ENCODE results near the gene PIGZ.

The PIGZ gene, protein sequence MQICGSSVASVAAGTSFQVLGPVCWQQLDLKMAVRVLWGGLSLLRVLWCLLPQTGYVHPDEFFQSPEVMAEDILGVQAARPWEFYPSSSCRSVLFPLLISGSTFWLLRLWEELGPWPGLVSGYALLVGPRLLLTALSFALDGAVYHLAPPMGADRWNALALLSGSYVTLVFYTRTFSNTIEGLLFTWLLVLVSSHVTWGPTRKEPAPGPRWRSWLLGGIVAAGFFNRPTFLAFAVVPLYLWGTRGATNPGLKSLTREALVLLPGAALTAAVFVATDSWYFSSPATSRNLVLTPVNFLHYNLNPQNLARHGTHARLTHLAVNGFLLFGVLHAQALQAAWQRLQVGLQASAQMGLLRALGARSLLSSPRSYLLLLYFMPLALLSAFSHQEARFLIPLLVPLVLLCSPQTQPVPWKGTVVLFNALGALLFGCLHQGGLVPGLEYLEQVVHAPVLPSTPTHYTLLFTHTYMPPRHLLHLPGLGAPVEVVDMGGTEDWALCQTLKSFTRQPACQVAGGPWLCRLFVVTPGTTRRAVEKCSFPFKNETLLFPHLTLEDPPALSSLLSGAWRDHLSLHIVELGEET

GRCh38 chr3:196968233-196969133 is at the start of gene PIGZ:
PIGZ (minus strand) TSS chr3:196968833; CDS start chr3:196952031, 16,802 bp downstream.
- TF ChIP-seq, protein P1, sequence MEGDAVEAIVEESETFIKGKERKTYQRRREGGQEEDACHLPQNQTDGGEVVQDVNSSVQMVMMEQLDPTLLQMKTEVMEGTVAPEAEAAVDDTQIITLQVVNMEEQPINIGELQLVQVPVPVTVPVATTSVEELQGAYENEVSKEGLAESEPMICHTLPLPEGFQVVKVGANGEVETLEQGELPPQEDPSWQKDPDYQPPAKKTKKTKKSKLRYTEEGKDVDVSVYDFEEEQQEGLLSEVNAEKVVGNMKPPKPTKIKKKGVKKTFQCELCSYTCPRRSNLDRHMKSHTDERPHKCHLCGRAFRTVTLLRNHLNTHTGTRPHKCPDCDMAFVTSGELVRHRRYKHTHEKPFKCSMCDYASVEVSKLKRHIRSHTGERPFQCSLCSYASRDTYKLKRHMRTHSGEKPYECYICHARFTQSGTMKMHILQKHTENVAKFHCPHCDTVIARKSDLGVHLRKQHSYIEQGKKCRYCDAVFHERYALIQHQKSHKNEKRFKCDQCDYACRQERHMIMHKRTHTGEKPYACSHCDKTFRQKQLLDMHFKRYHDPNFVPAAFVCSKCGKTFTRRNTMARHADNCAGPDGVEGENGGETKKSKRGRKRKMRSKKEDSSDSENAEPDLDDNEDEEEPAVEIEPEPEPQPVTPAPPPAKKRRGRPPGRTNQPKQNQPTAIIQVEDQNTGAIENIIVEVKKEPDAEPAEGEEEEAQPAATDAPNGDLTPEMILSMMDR (IDR thresholded peaks at IDR 0.05; ENCODE audit: low read length, missing control alignments) = no peak
- peak within 1 kb of the TSS; percentile 60 for H3K4me3 ChIP-seq (replicated peaks; ENCODE audit: low read depth, low read length)
- peak; percentile 30 for DNase-seq (ENCODE audit: low read depth)

- TF ChIP-seq, protein P1 (IDR thresholded peaks at IDR 0.05; ENCODE audit: low read length, missing control alignments) = no peak
- no peak overlapping the region for H3K4me3 ChIP-seq (replicated peaks; ENCODE audit: low read depth, low read length)
- no peak for DNase-seq (ENCODE audit: low read depth)
Observed at GRCh38 chr3:197017003-197017402, 48.4 kb upstream of the PIGZ start.

DNA sequence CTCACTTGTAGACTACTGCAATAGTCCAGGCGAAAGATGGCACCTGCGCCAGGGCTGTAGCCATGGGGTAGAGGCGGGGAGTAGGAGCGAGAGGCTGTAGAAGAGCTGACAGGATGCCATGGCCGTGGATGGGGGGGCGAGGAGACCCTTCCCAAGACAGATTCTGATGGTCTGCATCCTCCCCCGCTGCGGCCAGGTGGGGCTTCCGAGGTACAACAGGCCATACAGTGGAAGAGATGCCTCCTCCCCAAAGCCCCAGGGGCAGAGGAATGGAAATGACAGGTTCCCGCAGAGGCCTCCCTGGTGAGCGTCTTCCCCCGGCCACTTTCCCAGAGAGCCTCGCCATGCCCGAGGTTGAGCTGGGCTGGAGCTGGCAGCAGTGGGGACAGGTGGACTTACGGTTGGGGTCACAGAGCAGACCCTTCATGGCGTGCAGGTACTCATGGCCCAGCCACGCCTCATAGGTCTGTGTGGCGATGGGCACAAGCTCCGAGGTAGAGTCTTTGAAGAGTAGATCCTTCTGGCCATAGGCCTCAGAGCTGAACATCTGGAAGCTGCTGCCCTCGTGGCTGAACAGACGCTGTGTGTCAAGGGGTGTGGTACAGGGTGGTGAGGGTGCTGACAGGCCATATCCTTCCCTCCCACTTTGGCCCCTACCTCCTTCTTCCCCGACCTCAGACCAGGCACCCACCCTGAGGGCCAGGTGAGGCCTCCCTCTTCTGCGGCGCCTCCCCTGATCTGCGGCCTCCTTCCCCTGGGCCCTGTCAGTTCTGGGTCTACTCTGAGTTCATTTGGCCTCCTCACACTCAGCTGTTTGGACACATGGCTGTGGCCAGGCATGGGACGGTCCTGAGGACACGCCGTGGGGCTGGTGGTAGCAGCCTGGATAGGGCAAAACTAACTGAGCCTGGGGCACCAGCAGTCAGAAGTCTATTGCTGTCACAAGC is 47.4 kb upstream of the PIGZ start:
- H3K4me3 ChIP-seq (replicated peaks; ENCODE audit: low read depth, low read length) = no peak overlapping the region
- TF ChIP-seq, protein P1 (IDR thresholded peaks at IDR 0.05; ENCODE audit: low read length, missing control alignments) = no peak
- no peak for DNase-seq (ENCODE audit: low read depth)

DNA sequence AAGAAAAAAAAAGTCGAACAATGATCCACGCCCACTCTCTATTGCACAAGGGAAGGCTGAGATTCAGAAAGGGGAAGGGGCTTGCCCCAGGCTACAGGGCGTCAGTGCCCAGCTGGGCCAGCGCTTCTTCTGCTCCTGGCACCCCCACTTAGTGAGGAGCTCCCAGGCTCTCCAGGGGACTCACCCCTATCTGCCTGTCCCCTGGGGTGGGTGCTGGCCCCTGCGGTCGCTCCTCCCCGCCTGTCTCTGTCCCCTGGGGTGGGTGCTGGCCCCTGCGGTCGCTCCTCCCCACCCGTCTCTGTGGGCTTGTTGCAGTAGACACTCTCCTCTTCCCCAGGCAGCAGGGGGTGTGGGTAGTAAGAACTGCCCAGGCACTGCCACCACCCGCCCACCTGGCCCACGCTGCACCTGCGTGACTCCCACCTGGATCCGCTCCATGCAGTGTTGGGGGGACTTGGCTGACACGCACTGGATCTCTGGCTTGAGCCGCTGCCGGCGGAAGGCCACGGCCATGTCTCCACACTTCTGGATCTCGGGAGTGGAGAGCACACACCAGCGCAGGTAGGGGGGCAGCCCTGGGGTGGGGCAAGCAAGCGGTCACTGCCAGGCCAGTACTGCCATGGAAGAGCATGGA is 46.4 kb upstream of the PIGZ start:
- TF ChIP-seq, protein P1 (IDR thresholded peaks at IDR 0.05; ENCODE audit: low read length, missing control alignments) = no peak
- no peak for DNase-seq (ENCODE audit: low read depth)
- no peak overlapping the region for H3K4me3 ChIP-seq (replicated peaks; ENCODE audit: low read depth, low read length)

DNA sequence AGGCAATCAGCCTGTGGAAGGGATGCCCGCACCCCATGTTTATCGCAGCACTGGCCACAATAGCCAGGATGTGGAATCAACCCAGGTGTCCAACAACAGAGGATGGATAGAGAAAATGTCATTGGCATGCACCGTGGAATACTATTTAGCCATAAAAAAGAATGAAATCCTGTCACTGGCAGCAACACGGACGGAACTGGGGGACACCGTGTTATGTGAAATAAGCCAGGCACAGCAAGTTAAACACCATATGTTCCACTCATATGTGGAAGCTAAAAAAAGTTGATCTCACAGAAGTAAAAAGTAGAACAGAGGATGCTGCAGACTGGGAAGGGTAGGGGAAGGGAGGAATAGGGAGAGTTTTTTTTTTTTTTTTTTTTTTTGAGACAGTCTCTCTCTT is 45.4 kb upstream of the PIGZ start:
- no peak overlapping the region for H3K4me3 ChIP-seq (replicated peaks; ENCODE audit: low read depth, low read length)
- TF ChIP-seq, protein P1 (IDR thresholded peaks at IDR 0.05; ENCODE audit: low read length, missing control alignments) = no peak
- no peak for DNase-seq (ENCODE audit: low read depth)

GRCh38 chr3:197012540-197012883 is 43.9 kb upstream of the PIGZ start:
- no peak overlapping the region for H3K4me3 ChIP-seq (replicated peaks; ENCODE audit: low read depth, low read length)
- TF ChIP-seq, protein P1 (IDR thresholded peaks at IDR 0.05; ENCODE audit: low read length, missing control alignments) = no peak
- no peak for DNase-seq (ENCODE audit: low read depth)
